NCI-H1694 treated with DMSO at 0.1 percent for 48 hours (cell line): ENCODE measurements around the gene KRTAP10-8.
"Not testable (repeated sequence)": the region's sequence is repeated elsewhere in the genome, so short reads cannot be mapped to it uniquely, and the experiment has no call there.

ENCODE experiments used
- DNase-seq: peaks from one replicate; lab custom pipeline; 2025; lab: John Stamatoyannopoulos, UW

KRTAP10-8 gene, protein sequence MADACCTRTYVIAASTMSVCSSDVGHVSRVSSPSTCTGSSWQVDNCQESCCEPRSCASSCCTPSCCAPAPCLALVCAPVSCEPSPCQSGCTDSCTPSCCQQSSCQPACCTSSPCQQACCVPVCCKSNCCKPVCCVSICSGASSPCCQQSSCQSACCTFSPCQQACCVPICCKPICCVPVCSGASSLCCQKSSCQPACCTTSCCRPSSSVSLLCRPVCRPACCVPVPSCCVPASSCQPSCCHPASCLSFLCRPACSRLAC

GRCh38 chr21:44612029-44612486, at the start of gene KRTAP10-8:
Gene KRTAP10-8 (plus strand): TSS chr21:44612079. CDS start chr21:44612101, 22 bp downstream.
- no peak for DNase-seq

DNA sequence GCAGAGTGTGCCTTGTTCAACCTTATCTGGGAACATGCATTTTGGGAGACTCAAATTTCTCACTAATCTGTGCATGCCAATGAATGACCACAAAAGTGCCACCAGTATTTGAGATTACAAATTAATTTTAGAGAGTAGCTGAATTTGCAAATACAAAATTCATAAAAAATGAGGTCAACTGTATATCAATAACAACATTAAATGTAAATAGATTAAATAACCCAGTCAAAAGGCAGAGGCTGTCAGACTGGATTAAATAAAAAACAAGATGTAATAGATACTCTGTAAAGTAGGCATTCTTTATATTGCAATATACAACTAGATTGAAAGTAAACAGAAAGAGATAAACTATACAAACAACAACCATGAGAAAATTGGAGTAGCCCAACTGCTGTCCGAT, 47.8 kb upstream of the KRTAP10-8 start:
- no peak for DNase-seq

- DNase-seq: no peak
Measured at GRCh38 chr21:44564886-44565598, 46.8 kb upstream of the KRTAP10-8 start.

- no peak for DNase-seq
Measured at GRCh38 chr21:44566403-44566802, 45.5 kb upstream of the KRTAP10-8 start.

GRCh38 chr21:44567481-44568171, 44.3 kb upstream of the KRTAP10-8 start:
- DNase-seq: no peak

- DNase-seq: no peak
Measured at GRCh38 chr21:44568261-44568660, 43.6 kb upstream of the KRTAP10-8 start.

DNA sequence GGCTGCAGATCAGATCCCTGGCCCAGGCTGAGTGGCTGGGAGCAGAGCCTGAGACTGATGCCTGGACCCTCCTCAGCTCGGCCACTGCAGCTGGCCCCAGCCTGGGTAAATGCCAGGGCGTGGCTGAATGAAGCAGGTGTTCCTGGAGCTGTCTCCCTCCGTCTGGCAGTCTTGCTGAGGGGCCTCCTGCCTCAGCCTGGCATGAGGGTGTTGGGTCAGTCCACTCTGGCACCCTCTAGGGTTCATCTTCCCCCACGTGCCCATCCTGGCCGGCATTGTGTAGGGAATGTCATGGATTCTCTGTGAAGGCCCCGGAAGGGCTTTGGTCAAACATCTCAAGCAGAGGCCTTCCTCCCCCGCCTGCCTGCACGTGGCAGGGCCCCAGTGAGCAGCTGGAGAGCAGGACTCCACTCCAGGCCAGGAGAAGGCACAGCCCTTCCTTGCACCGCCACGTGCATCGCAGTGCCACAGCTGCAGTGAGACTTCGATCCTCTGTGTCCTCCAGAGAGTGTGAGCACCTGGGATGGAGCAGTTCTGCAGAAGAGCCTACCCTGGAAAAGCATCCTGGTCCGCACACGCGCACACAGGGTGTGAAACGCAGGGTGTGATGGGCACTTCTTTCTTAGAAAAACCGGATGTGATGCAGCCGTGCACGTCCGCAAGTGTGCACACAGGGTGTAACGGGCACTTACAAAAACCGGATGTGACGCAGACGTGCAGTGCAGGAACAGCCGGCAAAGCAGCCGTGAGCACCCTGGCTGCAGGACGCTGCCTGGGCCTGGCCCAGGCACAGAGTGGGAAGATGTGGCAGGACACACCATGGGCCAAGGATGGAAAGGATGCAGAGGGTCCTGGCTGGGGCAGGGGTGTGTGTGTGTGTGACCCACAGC, 43.0 kb upstream of the KRTAP10-8 start:
- no peak for DNase-seq

DNA sequence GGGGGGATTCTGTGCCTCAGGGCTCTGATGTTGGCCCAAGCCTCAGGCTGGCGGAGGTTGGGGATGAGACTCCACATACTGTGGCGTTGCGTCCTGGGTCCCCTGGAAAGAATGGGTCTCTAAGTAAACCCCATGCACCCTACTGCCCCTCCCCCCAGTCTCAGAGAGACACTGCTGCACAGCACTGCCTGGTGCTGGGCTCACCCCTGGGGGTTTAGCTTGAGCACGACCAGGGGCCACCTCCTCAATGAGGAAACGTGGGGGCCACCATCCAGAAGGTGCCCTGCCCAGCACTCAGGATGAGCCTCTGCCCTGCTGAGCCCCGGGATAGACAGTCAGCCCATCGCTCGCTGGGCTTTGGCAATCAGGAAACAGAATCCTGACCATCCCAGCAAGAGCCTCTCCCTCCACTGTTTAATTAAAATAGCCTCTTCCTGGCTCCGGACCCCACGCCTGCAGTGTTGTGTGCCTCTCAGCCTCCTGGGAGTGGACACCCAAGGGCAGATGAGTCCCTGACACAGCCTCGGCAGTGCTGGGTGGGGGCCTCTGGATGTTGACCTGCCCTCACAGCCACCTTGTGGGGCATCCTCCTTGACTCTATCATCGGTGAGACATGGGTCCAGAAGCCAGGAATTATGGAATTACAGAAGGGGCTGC, 41.9 kb upstream of the KRTAP10-8 start:
- no peak for DNase-seq

GRCh38 chr21:44571296-44571695, 40.6 kb upstream of the KRTAP10-8 start:
- DNase-seq: no peak

DNA sequence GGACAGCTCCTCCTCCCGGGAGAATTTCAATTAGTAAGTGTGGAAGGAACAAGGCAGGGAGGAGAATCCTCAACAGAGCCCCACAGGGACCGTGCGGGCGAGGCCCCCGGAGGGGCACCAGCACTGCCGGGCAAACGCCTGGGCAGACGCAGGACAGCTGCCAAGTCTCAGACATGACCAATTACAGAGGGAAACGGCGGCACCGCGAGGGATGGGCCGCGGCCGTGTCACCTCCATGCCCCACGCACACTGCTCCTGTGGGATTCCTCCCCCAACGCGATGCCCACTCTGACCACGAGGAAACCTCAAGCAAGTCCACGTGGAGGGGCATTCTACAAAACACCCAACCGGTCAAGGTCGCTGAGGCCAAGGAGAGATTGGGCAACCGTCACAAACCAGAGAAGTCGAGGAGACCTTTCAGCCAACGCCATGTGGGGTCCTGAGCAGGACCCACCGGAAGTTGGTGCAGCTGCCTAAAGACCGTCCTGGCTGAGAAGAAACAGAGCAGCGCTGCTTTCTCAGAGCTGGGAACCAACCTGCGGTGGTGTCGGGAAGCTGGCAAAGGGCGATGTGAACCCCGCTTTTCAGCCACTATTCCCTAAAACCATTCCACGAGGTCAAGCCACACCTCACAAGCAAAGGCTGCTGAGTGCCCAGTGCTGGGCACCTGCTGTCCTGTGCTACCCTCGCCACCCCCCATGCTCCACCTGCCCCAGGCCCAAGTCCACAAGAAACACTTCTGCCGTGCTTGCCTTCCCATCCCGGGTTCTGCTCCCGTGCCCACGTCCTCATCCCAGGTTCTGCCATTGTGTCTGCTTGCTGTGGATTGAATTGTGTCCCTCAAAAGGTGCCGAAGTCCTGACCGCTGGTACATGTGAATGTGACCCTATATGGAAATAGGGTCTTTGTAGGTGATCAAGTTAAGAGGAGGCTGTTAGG, 39.8 kb upstream of the KRTAP10-8 start:
- DNase-seq: no peak

DNA sequence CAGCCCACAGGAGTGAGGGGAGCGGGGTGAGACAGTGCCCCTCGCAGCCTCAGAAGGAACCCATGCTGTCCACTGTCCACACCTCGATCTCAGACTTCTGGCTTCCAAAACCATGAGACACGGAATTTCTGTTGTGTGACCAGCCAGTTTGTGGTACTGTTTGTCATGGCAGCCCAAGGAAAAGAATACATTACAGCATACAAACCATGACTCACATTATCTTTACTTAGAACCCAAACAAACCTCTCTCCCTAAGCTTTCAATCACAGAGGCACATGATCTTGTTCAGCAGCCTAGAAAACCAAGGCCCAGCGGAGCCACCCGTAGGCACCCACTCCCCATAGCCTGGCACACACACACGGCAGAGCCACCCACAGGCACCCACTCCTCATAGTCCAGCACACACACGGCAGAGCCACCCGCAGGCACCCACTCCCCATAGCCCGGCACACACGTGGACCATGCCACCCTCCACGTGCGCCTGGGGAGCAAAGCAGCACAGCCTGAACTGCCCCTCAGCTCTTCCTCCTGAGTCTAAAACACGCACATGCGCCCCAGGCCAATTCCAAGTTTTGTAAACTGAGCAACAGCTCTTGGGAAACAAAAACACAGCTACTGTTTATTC, 38.8 kb upstream of the KRTAP10-8 start:
- DNase-seq: no peak

- DNase-seq: not testable (repeated sequence)
Measured at GRCh38 chr21:44573630-44574456, 38.0 kb upstream of the KRTAP10-8 start, which contains the start of gene KRTAP10-4. Gene KRTAP10-4 (plus strand): TSS chr21:44573729. CDS start chr21:44573759, 30 bp downstream.

- DNase-seq: no peak
Measured at GRCh38 chr21:44574457-44575306, 37.2 kb upstream of the KRTAP10-8 start.

DNA sequence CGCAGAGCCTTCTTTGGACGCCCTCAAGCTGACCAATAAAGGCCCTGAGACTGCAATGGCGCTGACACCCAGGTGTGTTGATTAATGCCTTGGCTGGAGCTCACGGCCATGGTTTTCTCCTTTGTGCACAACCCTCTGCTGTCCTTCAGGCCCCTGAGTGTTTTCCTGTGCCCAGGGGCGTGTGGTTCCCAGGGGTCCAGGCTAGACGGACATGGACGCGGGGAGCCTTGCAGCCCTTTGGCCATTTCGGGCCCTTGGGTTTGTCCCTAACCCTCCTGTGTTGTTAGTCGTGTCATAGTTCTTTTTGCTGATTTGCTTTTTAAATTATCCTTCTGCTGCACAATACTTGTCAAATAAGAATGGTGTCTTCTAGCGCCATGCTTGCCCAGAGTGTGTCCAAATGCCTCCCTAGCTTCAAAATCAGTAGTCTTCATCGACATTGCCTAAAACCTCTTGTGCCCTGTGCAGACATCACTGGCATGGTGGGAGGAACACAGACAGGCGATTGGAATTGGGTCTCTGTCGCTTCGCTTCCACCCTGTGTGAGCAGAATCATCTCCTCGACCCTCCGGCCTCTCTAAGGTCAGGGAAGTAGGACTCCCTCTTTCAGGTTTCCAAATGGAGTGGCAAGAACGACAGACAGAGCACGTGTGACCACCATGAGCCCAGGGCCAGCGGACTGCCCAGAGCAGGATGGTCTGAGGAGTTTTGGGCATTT, 36.4 kb upstream of the KRTAP10-8 start:
- no peak for DNase-seq

GRCh38 chr21:44576025-44576420, 35.9 kb upstream of the KRTAP10-8 start:
- no peak for DNase-seq

DNA sequence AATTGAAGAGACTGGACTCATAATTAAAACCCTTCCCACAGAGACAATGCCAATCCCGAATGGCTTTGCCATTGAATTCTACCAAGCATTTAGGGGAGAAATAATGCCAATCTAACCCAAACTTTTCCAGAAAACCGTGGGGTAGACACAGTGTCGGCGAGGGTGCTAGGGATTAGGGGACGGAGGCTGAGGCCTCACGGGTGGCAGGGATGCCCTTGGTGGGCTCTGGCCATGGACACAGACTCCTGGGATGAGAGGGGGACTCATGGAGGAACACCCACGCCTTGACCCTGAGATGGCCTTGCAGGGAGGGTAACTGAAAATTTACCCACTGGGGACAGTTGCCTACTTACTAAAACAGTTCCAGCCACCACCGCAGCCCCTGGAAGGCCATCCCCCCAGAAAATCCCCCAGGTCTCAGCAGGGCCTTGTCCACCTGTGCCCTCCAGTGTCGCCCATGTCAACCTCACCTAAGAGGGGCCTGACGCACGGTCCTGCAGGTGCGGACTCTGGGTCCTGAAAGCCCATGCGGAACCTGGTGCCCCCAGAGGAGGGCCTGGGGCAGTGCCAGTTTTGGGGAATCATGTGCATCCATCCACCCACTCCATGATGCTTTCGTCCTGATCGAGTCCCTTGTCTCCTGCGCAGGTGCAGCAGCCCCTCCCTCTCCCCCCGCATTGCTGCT, 33.4 kb upstream of the KRTAP10-8 start:
- no peak for DNase-seq
